GM23248 (cell line): ENCODE results near the gene CENPQ. TPM values are rescaled to one million over a fixed set of nuclear protein-coding genes. Genes with fewer than 3 reads are reported as not detected.
A peak's percentile ranks its signal among the peaks of the same experiment; 100 is the strongest.

Experiments used
- DNase-seq: peaks from one replicate; pipeline ENCODE4 v3.0.0-alpha.2; 2015
- H2AFZ ChIP-seq: fragments of 200-600 bp; sonication (generic); 2 replicates; pipeline ENCODE4 v1.6.1; 2016; ENCODE audit warnings: antibody characterized with exemption
- H3F3A ChIP-seq: fragments of 200-600 bp; sonication (generic); 2 replicates; pipeline ENCODE4 v1.6.1; 2016; ENCODE audit warnings: mild to moderate bottlenecking, antibody characterized with exemption, mixed run types; ENCODE audit not compliant: insufficient read depth
- H3K27ac ChIP-seq: fragments of 200-600 bp; sonication (generic); 2 replicates; pipeline ENCODE4 v1.5.1; 2016; ENCODE audit warnings: mild to moderate bottlenecking
- H3K27me3 ChIP-seq: fragments of 200-600 bp; sonication (generic); replicated peaks from 2 replicates; pipeline ENCODE4 v1.6.1; 2016; ENCODE audit warnings: mild to moderate bottlenecking; ENCODE audit not compliant: insufficient read depth
- H3K36me3 ChIP-seq: fragments of 200-600 bp; sonication (generic); 2 replicates; pipeline ENCODE4 v1.6.1; 2016; ENCODE audit warnings: low read depth, mild to moderate bottlenecking
- H3K4me1 ChIP-seq: fragments of 200-600 bp; sonication (generic); 2 replicates; pipeline ENCODE4 v1.6.1; 2016; ENCODE audit warnings: mild to moderate bottlenecking; ENCODE audit not compliant: insufficient read depth
- H3K4me2 ChIP-seq: fragments of 200-600 bp; sonication (generic); one replicate; pipeline ENCODE4 v1.6.1; 2016; ENCODE audit warnings: mild to moderate bottlenecking; ENCODE audit not compliant: unreplicated experiment
- H3K4me3 ChIP-seq: fragments of 200-600 bp; sonication (generic); 2 replicates; pipeline ENCODE4 v1.5.1; 2016; ENCODE audit warnings: mild to moderate bottlenecking
- H3K79me2 ChIP-seq: fragments of 200-600 bp; sonication (generic); 2 replicates; pipeline ENCODE4 v1.6.1; 2016; ENCODE audit warnings: mild to moderate bottlenecking; ENCODE audit not compliant: insufficient read depth
- H3K9ac ChIP-seq: fragments of 200-600 bp; sonication (generic); 2 replicates; pipeline ENCODE4 v1.6.1; 2016; ENCODE audit warnings: mild to moderate bottlenecking
- H3K9me2 ChIP-seq: fragments of 200-600 bp; sonication (generic); 2 replicates; pipeline ENCODE4 v1.6.1; 2016; ENCODE audit warnings: mixed run types, mild to moderate bottlenecking, moderate library complexity; ENCODE audit not compliant: insufficient read depth
- H3K9me3 ChIP-seq: fragments of 200-600 bp; sonication (generic); one replicate; pipeline ENCODE4 v1.6.1; 2017; ENCODE audit warnings: low read depth
- H4K20me1 ChIP-seq: fragments of 200-600 bp; sonication (generic); 2 replicates; pipeline ENCODE4 v1.6.0; 2016; ENCODE audit not compliant: insufficient read depth
- EZH2 ChIP-seq: fragments of 200-600 bp; sonication (generic); IDR thresholded peaks from 2 replicates; pipeline ENCODE4 v1.6.1; 2018; ENCODE audit warnings: antibody characterized with exemption, mild to moderate bottlenecking; ENCODE audit not compliant: insufficient read depth, poor library complexity, severe bottlenecking
- EZH2phosphoT487 ChIP-seq: fragments of 200-600 bp; sonication (generic); IDR thresholded peaks from 2 replicates; pipeline ENCODE4 v1.6.1; 2018; ENCODE audit warnings: antibody characterized with exemption, moderate library complexity, mild to moderate bottlenecking, low read depth; ENCODE audit not compliant: insufficient read depth
- WGBS, 2 experiments: methylation state at CpG; one replicate each; pipeline ENCODE4 v1.1.6; 2015 to 2017; ENCODE audit warnings: low lambda C conversion rate in 2 of 2, low coverage in 1 of 2; ENCODE audit errors: missing lambda C conversion rate in 2 of 2; 5-methylcytosine and 5-hydroxymethylcytosine counted together
- in situ Hi-C: fragments of 300-500 bp; cut with MboI; formaldehyde crosslinking; loops from 2 replicates; pipeline ENCODE4 v1.15.0; 2020
- polyA plus RNA-seq: library from polyadenylated mRNA; unstranded; fragments of >200 nt; fragmentation: Nextera tagmentation; extraction: Ambion mirVana; gene quantifications from 2 replicates; pipeline ENCODE4 v1.2.1, GENCODE V29; 2016
- total RNA-seq: library from RNA; depleted of rRNA; stranded (reverse); fragments of >200 nt; shearing (Covaris generic); gene quantifications from 2 replicates; pipeline ENCODE4 v1.2.3, GENCODE V29; 2014

CENPQ gene
- total and polyA plus RNA-seq, 2 experiments from 2014 or later, result 8.9 to 10.8 TPM

DNA sequence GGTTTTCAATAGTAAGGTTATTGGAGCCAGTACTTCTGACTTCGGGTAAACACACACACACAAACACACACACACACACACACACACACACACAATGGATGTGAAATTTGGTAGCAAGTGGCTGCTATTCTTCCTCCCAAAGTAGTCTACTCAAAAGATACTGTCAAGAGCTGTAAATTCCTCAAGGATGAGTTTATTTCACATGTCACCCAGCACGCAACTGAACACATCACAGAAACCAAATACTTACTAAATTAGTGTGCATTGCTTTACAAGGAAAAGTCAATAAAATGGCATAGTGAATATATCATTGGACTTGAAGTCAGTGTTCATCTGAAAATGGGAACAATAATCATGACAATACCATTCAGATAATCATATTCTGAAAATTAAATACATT is 33.0 kb upstream of the CENPQ start:
- WGBS, 2 experiments, result 62 to 69% methylated on average over 2 of the region's 2 CpGs
- TF ChIP-seq EZH2 (no peak), EZH2phosphoT487 (no peak)
- Histone ChIP-seq H3K36me3 (peaks cover 23% of the 10 kb centered on the region), H3K4me1 (peaks cover 4% of the 10 kb centered on the region; the same call in 1 of the 2 replicates), H3K4me3 (no peak overlapping the region), H2AFZ (no peak overlapping the region), H4K20me1 (no peaks in the 10 kb centered on the region), H3F3A (no peaks in the 10 kb centered on the region), H3K27me3 (no peaks in the 10 kb centered on the region), H3K4me2 (no peak overlapping the region), H3K27ac (no peak overlapping the region), H3K79me2 (no peaks in the 10 kb centered on the region), H3K9me2 (no peaks in the 10 kb centered on the region), H3K9ac (no peak overlapping the region), H3K9me3 (no peaks in the 10 kb centered on the region)
- in situ Hi-C loops, result no loop called here
- DNase-seq, result peak; percentile 28

DNA sequence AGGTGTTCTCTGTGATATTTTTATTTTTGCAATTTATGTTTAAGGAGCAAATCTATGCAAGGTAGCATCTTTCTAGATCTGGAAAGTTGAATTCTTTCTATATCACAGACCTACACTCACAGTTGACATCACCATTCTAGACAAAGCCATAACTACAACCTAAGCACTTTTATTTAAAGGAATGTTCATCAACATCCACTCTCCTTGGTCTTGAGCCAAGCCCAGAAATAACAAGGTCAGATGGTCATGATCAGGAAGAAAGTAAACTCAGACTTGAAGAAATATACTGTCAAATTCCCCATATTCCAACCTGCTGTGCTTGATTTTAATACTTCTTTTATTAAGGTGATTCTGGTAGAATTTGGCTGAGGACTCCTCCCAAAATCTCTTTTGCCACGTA is 32.3 kb upstream of the CENPQ start:
- Histone ChIP-seq H3K9ac (no peak overlapping the region), H4K20me1 (no peaks in the 10 kb centered on the region), H3K4me1 (peaks cover 4% of the 10 kb centered on the region; the same call in 1 of the 2 replicates), H3K27ac (no peak overlapping the region), H3F3A (no peaks in the 10 kb centered on the region), H3K9me2 (no peaks in the 10 kb centered on the region), H3K4me3 (no peak overlapping the region), H3K4me2 (no peak overlapping the region), H3K9me3 (no peaks in the 10 kb centered on the region), H3K27me3 (no peaks in the 10 kb centered on the region), H3K79me2 (no peaks in the 10 kb centered on the region), H2AFZ (no peak overlapping the region), H3K36me3 (peaks cover 30% of the 10 kb centered on the region)
- DNase-seq, result no peak
- 97 to 100% methylated on average over 1 of the region's 1 CpG for WGBS, 2 experiments
- TF ChIP-seq EZH2, result no peak
- no peak for TF ChIP-seq EZH2phosphoT487
- in situ Hi-C loops, result no loop called here

GRCh38 chr6:49453221-49453620 is 9.9 kb upstream of the CENPQ start:
- Histone ChIP-seq H3K9me3 (no peaks in the 10 kb centered on the region), H4K20me1 (no peaks in the 10 kb centered on the region), H3K27ac (no peak overlapping the region), H3K4me1 (no peaks in the 10 kb centered on the region), H2AFZ (no peak overlapping the region), H3K36me3 (peaks cover 29% of the 10 kb centered on the region), H3F3A (no peaks in the 10 kb centered on the region), H3K9me2 (no peaks in the 10 kb centered on the region), H3K79me2 (no peaks in the 10 kb centered on the region), H3K4me2 (no peak overlapping the region), H3K9ac (no peak overlapping the region), H3K4me3 (no peak overlapping the region), H3K27me3 (no peaks in the 10 kb centered on the region)
- DNase-seq, result peak; percentile 35
- TF ChIP-seq EZH2phosphoT487 (no peak), EZH2 (no peak)
- 59 to 65% methylated on average over 2 of the region's 2 CpGs for WGBS, 2 experiments
- in situ Hi-C loops, result no loop called here

DNA sequence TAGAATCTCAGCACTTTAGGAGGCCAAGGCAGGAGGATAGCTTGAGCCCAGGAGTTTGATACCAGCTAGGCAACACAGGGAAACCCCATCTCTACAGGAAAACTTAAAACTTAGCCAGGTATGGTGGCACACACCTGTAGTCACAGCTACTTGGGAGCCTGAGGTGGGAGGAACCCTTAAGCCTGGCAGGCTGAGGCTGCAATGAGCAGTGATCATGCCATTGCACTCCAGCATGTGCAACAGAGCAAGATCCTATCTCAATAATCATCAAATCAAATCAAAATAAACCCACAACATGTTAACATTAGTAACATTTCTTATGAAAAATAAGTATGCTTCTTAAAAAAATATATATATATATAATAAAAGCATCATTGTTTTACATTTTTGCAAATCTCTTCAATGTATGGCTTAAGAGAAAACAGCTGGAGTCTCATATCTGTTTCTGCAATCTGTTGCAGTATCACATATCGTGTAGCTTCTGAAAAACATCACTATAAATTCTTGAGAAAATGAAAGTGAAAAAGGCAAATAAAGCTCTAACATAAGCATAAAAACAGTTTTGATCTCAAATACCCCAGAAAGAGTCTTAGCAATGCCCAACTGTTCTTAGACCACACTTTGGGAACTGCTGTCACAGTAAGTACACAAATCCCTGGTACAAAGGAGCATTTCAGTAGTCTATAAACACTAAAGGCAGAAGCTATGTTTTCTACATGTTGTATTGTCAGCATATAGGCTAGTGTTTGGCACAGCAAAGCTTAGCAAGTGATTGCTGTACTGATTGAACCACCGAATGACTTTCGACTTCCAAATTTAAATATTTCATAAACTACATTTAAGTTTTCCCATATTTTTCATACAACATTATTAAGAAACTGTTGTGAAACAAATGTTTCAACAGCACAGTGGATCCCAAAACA is 8.1 kb upstream of the CENPQ start:
- H3K9me2 ChIP-seq, result no peaks in the 10 kb centered on the region
- in situ Hi-C loops, result no loop called here
- peaks cover 16% of the 10 kb centered on the region for H3K79me2 ChIP-seq
- peaks cover 30% of the 10 kb centered on the region for H3K36me3 ChIP-seq
- no peaks in the 10 kb centered on the region for H3K27me3 ChIP-seq
- no peaks in the 10 kb centered on the region for H3K4me1 ChIP-seq
- H3K27ac ChIP-seq, result no peak overlapping the region
- TF ChIP-seq EZH2 (no peak), EZH2phosphoT487 (no peak)
- 96 to 98% methylated on average over 3 of the region's 3 CpGs for WGBS, 2 experiments
- H3K9ac ChIP-seq, result no peak overlapping the region
- DNase-seq, result no peak
- H3K9me3 ChIP-seq, result no peaks in the 10 kb centered on the region
- no peak overlapping the region for H3K4me2 ChIP-seq
- no peaks in the 10 kb centered on the region for H4K20me1 ChIP-seq
- H3F3A ChIP-seq, result no peaks in the 10 kb centered on the region
- no peak overlapping the region for H2AFZ ChIP-seq
- H3K4me3 ChIP-seq, result no peak overlapping the region
